GM23338 (cell line): ENCODE measurements around the gene TMEM8B.

Source experiments
- CREB1 ChIP-seq: fragments of 250-450 bp; sonication (Bioruptor Pico); IDR thresholded peaks from 2 replicates; pipeline ENCODE4 v1.5.0; 2020; ENCODE audit warnings: low read depth, mild to moderate bottlenecking, moderate library complexity
- CTCF ChIP-seq, 2 experiments: fragments of 200-600 bp in 1 of 2; sonication (generic) in 1 of 2; conservative IDR thresholded peaks; 2 replicates each; pipeline versions ENCODE4 v1.5.1 to v1.6.1; 2016 to 2017; ENCODE audit warnings: antibody characterized with exemption in 2 of 2, low read depth in 2 of 2, mild to moderate bottlenecking in 2 of 2, moderate library complexity in 1 of 2
- EZH2 ChIP-seq: fragments of 200-600 bp; sonication (generic); IDR thresholded peaks from one replicate; pipeline ENCODE4 v1.8.0; 2017; ENCODE audit warnings: antibody characterized with exemption, mild to moderate bottlenecking, low read depth; ENCODE audit not compliant: unreplicated experiment
- EZH2phosphoT487 ChIP-seq: fragments of 200-600 bp; sonication (generic); IDR thresholded peaks from one replicate; pipeline ENCODE4 v1.8.1; 2018; ENCODE audit warnings: antibody characterized with exemption; ENCODE audit not compliant: unreplicated experiment
- JUNB ChIP-seq: IDR thresholded peaks from one replicate; pipeline ENCODE4 v1.6.1; 2016; ENCODE audit warnings: antibody characterized with exemption; ENCODE audit not compliant: unreplicated experiment
- NANOG ChIP-seq: IDR thresholded peaks from 2 replicates; pipeline ENCODE4 v1.6.1; 2016; ENCODE audit warnings: antibody characterized with exemption, borderline replicate concordance
- POLR2AphosphoS5 ChIP-seq: IDR thresholded peaks from 2 replicates; pipeline ENCODE4 v1.6.1; 2016; ENCODE audit warnings: antibody characterized with exemption, low read depth
- STAT1 ChIP-seq: IDR thresholded peaks from one replicate; pipeline ENCODE4 v1.6.1; 2016; ENCODE audit warnings: antibody characterized with exemption; ENCODE audit not compliant: unreplicated experiment

GRCh38 chr9:35908504-35909125 lies 79.6 kb downstream of the TMEM8B start:
- TF ChIP-seq CTCF (conservative IDR thresholded peaks at IDR 0.05; ENCODE audit: low read depth in 2 of 2) (no peak), POLR2AphosphoS5 (no peak), JUNB (no peak), EZH2 (no peak), NANOG (no peak), STAT1 (no peak), EZH2phosphoT487 (no peak), CREB1 (CRISPR knock-in tag) (no peak)
